ENCODE measurements around the gene POLN.
"Not testable (repeated sequence)": the region's sequence is repeated elsewhere in the genome, so short reads cannot be mapped to it uniquely, and the experiment has no call there.

POLN gene

GRCh38 chr4:2041239-2042130, 200.4 kb downstream of the POLN start:
- DNase-seq (ENCODE audit: insufficient read length, low spot score) (peak; percentile 85), FAIRE-seq (no peak)
- TF ChIP-seq POLR2A (IDR thresholded peaks at IDR 0.05; ENCODE audit: low read depth, low read length) = peak; percentile 86

GRCh38 chr4:2040391-2041238, 201.3 kb downstream of the POLN start:
- FAIRE-seq (no peak), DNase-seq (ENCODE audit: insufficient read length, low spot score) (no peak)
- TF ChIP-seq POLR2A (IDR thresholded peaks at IDR 0.05; ENCODE audit: low read depth, low read length) = no peak

GRCh38 chr4:2036866-2037265, 205.1 kb downstream of the POLN start:
- no peak for TF ChIP-seq POLR2A (IDR thresholded peaks at IDR 0.05; ENCODE audit: low read depth, low read length)
- DNase-seq (ENCODE audit: insufficient read length, low spot score) (no peak), FAIRE-seq (no peak)

GRCh38 chr4:2036327-2036726, 205.6 kb downstream of the POLN start:
- no peak for FAIRE-seq
- TF ChIP-seq POLR2A (IDR thresholded peaks at IDR 0.05; ENCODE audit: low read depth, low read length) = no peak
- DNase-seq (ENCODE audit: insufficient read length, low spot score) = no peak

GRCh38 chr4:2031161-2031560, 210.8 kb downstream of the POLN start:
- not testable (repeated sequence) for FAIRE-seq

GRCh38 chr4:2027120-2027519, 214.8 kb downstream of the POLN start:
- not testable (repeated sequence) for DNase-seq (ENCODE audit: insufficient read length, low spot score); FAIRE-seq

More at GRCh38 chr4:2031161-2031560, 210.8 kb downstream of the POLN start:
- DNase-seq (ENCODE audit: insufficient read length, low spot score) = not testable (repeated sequence)

- TF ChIP-seq POLR2A (IDR thresholded peaks at IDR 0.05; ENCODE audit: low read depth, low read length) = no peak
- DNase-seq (ENCODE audit: insufficient read length, low spot score) (no peak), FAIRE-seq (no peak)
Observed at GRCh38 chr4:2025817-2026216, 216.1 kb downstream of the POLN start.

- no peak for DNase-seq (ENCODE audit: insufficient read length, low spot score)
- no peak for TF ChIP-seq POLR2A (IDR thresholded peaks at IDR 0.05; ENCODE audit: low read depth, low read length)
- FAIRE-seq = no peak
Observed at GRCh38 chr4:2024683-2025082, 217.2 kb downstream of the POLN start.

Measured in H54 (cell line).